SW480 (cell line): Measurements from ENCODE around the gene ITM2B.
A peak's percentile ranks its signal among the peaks of the same experiment; 100 is the strongest.
"Not testable (repeated sequence)": the region's sequence is repeated elsewhere in the genome, so short reads cannot be mapped to it uniquely, and the experiment has no call there.

Source experiments
- DNase-seq: peaks from one replicate; pipeline ENCODE4 v3.0.0-alpha.2; 2016; ENCODE audit warnings: low spot score

Gene ITM2B

DNA sequence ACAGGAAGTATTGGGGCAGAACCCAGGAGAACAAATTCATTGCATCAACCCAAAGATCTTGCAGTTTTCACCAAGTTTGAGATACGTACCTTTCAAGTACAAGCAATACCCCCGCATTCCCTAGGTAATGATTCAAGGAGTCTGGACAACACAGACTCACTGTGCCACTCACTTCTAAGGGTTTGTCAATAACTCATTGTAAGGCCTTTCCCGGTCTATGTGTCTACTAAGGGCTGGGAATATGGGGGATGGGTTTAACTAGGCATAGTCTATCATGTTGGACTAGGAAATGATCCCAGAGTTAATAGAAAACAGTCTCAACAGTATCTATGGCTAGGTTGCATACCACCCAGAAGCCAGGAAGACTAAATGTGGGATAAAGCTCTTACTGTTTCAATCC lies 8.3 kb upstream of the ITM2B start:
- DNase-seq, result no peak

DNA sequence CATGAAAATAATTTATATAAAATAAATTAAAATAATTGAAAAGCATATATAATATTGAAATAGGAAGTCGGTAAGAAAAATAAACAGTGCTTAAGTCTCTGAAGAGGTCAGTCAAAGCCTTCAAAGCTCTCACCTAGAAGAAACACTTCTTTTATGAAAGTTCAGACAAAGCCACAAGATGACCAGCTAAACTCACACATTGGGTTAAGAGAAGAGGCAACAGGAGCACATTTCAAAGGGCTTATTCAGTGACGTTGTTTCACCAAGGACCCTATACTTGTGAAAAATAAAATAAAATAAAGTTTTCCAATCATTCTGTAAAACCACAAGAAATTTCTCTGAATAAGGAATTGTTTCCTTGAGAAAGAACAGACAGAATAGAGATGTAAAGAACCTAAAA lies 2.5 kb upstream of the ITM2B start:
- no peak for DNase-seq

DNA sequence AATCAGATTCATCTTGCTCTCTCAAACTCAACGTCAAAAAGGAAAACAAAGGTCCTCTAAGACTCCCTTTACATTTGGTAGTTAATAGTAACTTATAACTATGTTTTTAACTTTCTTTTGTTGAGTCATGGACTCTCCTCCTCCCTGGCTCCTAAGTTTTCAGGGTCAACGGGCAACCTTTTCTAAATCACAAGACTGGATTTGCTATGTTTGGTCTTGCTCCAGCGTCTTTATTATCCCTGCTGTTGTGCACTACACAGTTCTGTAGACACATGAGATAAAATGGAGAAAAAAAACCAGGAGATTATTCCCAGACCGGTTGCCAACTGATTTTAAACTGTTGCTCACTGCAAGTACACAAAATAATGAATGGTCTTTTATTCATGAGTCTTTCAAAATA lies 1.9 kb upstream of the ITM2B start:
- DNase-seq, result no peak

DNA sequence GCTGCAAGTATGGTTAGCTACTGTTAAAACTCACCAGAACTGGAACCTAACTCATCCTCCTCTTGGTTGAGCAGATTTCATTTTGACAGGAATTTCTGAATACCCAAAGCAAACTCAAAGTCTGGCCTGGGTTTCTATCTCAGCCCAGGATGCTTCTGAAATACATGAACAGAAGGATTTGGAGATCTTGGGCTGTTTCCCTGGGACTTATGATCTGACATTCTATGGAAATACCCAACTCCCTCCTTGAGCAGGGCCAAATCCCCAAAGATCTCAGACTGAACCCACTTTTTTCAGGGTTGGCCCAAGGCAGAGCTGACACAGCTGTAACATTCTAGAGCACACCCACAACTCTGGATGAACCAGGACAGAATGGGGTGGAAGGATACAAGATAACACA lies 1.1 kb upstream of the ITM2B start:
- DNase-seq, result no peak

DNA sequence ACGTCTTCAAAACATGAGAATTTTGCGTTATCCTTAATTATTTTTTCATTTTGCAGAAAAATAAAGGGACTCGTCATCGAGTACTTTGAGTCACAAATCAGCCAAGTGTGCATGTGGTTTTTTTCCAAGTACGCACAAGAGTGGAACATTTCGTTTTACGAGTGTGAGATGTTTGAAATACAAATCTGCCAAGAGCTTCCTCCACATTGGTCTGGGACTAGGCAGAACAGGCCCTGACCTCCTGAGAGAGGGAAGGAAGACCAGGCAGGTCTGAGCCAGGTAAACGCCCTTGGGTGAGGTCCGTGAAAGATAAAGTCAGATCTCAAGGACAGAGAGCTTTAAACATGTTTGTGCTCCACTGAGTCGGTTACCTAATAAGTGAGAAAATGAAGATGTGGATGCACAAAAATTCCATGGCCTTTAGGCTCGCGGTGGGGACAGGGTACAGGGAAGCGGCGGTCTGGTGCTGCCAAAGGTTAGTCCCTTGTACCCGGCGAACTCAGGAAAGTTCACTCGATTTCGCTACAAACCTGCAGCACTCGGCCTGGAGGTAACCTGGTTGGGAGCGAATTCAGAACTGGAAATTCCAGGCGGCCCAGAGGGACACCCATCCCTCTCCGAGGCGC lies 473 bp upstream of the ITM2B start:
- DNase-seq, result peak; percentile 39

DNA sequence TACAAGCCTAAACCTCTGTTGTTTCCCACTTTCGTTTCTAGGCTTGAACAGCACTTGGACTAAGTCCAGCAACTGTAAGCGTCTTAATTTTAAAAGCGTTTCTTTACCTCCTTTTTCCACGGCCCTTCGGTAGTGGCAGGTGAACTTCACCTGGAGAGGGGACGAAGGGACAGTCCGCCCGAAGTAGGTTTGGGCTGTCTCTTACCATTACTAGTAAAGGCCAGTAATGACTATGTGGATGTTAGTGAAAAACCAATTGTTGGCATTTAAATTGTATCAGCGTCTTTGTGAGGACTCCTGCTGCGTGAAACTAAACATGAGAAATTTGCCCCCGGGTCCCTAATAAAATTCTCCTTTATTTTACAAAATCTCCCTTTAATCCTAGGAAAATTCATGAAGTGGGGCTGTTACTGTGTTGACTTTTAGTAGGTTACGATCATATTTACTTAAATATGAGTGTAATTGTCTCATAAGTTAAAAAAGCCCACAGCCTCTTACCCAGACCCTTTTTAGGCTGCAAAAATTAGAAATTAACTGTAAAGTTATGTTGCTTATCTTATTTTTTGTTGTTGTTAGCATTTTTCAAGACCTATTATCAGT lies 983 bp downstream of the ITM2B start:
- DNase-seq, result no peak

DNA sequence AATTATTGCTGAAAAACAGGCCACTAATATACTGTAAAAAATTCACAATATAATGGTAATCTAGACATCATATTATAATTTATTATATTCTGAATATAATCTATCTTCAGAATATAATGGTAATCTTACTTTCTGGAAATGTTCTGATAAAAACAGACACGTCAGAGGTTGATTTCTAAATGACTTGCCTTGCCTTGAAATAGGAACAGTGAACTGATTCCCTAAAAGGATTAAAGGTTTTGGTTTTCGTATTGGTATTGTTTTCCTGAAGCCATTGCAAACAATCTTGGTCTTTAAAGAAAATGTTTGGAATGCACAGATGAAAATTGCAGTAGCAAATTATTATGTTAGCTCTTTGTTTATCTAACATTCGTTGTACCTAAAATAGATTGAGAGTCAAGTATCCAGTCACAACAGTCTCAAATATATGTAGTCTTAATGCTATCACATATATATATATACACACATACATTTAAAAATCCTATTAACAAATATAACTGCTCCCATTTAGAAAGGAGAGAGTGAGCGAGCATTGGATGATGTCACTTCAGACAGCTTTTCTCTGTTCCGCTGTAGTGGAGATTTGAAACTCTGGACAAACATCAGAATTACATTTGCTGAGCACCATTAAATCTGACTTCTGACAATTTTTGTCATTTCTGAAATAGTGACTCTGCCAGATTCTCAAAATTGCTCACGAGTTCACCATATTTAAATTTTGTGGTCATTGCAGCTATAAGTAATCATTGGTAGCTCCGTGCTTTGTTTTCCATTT lies 1.7 kb downstream of the ITM2B start:
- DNase-seq, result no peak

DNA sequence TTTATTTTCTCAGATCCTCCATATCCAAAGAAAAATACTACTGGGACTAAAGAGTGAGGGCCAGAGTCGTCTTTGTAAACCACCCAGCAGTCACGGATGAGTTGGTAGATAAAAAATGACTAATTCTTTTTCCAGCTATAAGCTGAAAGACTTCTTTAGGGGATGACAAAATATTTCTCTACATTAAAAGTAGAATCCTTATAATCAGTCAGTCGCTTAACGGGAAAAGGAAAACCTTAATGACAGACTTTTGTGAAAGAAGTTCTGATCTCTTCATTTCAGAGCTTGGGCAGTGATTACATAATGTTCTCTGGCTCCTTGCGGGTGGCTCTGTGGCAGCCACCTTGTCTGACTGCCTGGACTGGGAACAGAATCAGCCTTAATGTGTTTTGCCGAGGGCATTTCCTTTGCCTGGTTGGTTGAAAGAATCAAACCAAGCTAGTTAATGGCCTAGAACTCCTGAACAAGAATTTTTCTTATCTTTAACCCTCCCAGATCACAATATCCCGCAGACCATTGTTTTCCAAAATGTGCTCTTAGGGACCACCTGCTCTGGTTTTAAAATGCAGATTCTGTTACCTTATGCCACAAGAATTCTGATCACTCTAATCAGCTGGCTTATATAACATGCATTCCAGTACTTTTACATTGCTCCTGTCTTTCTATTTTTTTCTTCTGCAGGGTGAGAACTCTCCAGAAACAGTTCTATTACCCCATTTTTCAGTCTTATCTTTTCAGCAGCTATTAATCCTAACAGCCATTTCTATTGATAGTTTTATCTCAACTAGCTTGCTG lies 2.5 kb downstream of the ITM2B start:
- no peak for DNase-seq

DNA sequence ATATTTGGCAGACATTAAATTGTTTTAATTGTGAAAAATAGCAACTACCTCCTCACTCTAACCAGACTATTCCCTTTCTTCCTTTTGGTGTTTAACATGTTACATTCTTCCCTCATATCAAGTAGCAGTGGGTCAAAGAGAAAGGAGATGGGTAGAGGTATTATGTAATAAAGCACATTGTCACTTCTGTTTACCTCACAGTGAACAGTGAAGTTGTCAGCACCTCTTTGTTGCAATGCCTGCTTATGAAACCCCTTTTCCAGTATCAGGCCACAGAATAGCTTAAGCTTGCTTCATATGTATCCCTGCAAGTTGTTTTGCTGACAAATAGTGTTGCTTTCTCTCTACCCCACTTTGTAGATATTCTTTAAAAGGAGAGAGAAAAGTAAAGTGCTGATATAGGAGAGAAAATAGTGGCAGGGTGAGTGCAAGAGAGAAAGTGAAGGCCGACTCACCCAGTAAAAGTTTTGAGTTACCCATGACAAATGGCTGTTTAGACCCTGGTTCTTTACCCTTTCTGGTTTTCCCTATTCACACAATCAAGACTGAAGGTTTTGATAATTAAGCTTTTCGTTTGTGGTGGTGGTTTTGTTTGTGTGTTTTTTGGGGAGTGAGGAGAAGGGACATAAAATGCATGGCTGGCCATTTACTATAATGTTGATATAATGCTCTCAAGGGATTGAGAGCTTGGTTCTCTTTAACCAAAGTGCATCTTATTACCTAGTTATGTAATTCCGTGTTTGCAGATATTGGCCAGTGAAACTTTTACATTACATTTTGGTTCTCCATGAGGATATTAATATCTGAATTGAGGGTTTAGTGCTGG lies 3.7 kb downstream of the ITM2B start:
- no peak for DNase-seq

DNA sequence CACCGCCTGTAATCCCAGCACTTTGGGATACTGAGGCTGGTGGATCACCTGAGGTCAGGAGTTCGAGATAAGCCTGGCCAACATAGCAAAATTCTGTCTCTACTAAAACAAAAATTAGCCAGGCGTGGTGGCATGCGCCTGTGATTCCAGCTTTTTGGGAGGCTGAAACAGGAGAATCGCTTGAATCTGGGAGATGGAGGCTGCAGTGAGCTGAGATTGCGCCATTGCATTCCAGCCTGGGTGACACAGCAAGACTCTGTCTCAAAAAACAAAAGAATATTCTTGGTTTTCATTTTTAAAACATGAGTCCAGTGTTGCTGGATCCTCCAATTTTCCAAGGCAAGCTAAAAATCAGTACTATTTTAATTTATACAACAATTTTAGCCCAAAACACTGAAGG lies 6.4 kb downstream of the ITM2B start:
- DNase-seq, result not testable (repeated sequence)

DNA sequence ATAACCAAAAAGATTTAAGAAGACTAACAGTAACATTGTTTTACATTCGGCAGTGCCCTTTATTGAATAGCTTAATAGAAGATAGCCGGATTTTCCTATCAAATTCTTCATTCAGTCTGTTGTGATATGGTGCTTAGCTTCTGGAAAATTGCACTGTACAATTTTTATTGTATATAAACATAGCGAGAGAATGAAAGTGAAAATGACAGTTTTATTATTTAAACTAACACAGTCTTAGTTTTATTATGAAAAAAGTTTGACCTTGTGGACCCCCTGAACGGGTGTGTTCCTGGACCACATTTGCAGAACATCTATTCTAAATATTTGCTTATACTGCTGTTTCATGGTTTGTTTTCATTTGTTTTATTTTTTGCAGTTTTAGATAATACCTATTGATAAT lies 8.6 kb downstream of the ITM2B start:
- no peak for DNase-seq

DNA sequence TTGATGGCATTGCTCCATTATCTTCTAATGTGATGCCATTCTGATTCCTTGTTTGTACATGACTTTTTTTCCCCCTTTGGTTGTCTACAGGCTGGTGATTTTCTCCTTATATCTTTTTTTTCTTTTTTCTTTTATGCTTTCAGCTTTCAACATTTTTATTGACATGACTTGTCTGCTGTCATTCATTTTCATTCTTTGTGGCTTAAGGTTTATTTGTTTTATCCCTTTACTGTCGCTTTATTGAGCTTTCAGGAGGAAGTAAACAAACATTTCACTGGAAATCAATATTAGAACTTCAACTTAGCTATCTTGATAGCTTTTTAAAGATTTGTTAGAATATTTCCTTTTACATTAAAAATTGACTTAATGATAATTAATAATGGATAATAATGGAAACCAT lies 9.7 kb downstream of the ITM2B start:
- no peak for DNase-seq

DNA sequence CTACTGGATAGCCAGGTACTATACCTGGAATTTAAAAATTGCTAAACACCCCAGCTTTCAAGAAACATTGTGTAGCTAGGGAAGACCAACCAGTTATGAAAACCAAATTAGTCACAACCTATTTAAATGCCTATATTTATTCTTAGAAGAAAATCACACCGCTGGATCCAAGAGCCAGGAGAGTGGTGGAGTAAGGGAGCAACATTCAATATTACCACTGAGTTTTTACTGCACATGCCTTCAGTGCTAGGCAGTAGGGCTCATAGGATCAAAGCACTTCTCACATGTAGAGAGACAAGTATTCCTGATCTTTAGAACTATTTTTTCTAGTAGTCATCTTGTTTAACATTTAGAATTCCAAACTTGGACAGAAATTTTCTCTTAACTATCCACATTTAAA lies 11.2 kb downstream of the ITM2B start:
- DNase-seq, result no peak

DNA sequence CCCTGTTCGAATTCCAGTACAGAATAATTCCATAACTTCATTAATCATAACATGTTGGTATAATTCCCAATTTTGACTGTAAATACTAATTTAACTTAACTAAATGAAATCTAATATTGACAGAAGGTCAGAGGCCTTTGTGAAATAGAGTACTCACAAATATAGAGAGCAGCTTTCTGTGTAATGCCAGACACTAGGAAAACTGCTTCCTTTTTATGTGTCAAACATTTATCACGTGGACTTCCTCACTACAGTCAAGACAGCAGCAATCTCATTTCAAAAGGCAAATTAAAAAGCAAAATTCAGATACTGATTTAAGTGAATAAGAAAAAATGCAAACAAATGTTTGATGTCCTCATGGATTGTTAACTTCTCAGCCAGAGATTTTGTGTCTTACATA lies 13.1 kb downstream of the ITM2B start:
- no peak for DNase-seq

DNA sequence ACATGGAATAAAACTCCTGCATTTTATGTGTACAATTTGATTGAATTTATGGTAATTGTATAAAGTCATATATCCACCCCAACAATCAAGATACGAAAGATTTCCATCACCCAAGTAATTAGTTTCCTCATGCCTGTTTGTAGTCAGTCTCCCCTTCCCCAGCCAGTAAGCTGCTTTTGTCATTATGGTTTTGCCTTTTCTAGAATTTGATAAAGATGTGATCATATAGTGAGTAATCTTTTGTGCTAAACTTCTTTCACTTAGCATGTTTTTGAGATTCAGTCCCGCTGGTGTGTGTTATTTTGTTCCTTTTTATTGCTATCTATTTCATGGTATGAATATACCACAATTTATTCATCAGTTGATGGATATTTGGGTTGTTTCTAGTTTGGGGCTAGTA lies 16.0 kb downstream of the ITM2B start:
- DNase-seq, result no peak

DNA sequence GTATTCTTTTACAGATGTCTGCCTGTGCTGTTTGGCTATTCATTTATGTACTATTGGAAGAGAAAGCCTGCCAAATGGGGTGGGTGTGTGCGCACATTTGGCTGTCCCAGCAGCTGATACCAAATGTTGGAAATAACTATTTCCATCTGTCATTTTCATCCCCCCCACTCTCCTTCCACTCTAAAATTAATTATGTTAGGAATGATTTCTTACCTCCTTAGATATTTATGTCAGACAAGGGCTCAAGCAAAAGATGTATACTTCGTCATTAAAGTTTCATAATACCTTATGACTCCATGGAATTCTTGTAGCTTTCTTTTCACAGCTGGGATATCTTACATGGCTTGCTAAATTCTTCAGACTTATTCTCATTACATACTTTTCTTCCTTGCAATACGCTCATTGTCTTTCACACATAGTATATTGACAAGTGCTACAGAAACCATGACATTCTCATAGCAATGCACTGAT lies 18.6 kb downstream of the ITM2B start:
- no peak for DNase-seq

DNA sequence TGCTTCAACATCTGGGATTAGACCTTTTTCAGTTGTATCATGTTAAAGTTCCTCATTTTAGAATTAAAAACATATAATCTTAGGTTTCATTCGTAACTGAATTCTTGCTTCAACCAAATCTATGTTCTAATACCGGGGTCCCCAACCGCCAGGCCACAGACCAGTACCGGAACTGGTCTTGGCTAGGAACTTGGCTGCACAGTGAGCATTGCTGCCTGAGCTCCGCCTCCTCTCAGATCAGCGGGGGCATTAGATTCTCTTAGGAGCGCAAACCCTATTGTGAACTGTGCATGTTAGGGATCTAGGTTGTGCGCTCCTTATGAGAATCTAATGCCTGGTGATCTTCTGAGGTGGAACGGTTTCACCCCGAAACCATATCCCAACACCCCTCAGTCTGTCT lies 19.2 kb downstream of the ITM2B start:
- no peak for DNase-seq

DNA sequence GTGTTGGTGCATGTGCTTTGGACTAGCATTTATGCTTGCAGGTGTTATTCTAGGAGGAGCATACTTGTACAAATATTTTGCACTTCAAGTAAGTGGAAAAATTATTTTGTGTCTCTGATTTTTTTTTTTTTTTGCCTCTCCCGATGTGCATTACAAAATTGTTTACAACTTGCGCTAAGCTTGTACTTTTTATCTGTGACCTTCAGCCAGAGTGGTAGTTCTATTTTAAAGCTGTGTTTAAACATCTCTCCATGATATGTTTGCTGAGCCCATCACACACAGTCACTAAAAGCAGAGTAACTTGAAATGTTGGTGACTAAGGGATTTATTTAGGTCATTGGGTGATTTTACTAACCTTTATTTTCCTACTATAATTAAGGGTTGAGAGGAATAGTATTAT lies 20.8 kb downstream of the ITM2B start:
- no peak for DNase-seq

DNA sequence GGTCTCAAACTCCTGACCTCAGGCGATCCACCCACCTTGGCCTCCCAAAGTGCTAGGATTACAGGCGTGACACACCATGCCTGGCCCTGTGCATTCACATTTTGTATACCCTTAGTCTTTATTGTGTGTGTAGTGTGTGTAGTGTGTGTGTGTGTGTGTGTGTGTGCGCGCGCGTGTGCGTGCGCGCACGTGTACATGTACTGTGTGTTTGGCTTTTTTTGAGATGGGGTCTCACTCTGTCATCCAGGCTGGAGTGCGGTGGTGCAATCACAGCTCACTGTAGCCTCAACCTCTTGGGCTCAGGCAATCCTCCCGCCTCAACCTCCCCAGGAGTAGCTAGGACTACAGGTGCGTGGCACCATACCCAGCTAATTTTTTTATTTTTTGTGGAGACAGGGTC lies 22.1 kb downstream of the ITM2B start:
- DNase-seq, result no peak

DNA sequence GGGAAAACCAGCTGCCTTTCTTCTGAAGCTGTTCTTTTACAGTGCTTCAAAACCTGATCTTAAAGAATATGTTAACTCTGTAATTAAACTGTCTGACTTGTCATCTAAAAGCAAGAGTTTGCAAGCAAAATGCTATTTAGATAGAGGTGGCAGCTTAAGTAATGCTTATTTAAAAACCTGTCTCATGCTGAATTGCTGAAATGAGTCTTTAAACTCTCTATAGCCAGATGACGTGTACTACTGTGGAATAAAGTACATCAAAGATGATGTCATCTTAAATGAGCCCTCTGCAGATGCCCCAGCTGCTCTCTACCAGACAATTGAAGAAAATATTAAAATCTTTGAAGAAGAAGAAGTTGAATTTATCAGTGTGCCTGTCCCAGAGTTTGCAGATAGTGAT lies 22.9 kb downstream of the ITM2B start:
- DNase-seq, result no peak

DNA sequence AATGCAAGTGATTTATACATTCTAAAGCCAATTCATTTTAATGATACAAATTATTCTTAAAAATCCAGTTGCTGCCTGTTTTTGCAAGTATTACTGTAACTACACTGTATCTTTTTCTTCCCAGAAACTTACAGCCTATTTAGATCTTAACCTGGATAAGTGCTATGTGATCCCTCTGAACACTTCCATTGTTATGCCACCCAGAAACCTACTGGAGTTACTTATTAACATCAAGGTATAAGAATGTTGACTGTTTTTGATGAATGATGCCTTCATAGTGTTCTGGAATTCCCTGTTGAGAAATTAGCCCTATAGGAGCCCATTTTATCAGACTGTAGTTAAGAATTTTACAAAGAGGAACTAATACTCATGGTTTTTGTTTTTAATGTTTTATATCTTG lies 25.0 kb downstream of the ITM2B start:
- no peak for DNase-seq

DNA sequence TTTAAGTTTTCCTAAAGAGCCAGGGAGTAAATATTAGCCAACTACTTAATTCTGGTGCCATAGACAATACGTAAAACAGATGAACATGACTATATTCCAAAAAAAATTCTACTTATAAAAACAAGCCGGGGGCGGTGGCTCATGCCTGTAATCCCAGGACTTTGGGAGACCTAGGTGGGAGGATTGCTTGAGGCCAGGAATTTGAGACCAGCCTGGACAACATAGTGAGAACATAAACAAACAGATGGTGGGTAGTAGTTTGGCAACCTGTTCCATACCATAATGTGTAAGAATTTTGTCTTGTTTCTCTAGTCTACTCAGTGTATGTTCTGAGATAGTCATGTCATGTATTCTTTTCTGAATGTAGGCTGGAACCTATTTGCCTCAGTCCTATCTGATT lies 25.4 kb downstream of the ITM2B start:
- DNase-seq, result no peak
